Activated CD8-positive, alpha-beta T cell treated with anti-CD3 and anti-CD28 coated beads for 36 hours (primary cell): ENCODE results near the gene NCAM1. TPM values are rescaled to one million over a fixed set of nuclear protein-coding genes. Genes with fewer than 3 reads are reported as not detected.

Source experiments
- ATAC-seq: fragments of 200-7000 bp; cut with Tn5 transposase; one replicate; pipeline ENCODE4 v1.10.0; 2021; ENCODE audit warnings: mild to moderate bottlenecking, moderate library complexity
- CTCF ChIA-PET: fragments of 350-600 bp; sonication (Branson Sonifier 250); formaldehyde crosslinking; loops from one replicate; lab custom pipeline; 2021; ENCODE audit warnings: antibody characterized with exemption; lab: Charles Lee
- POLR2A ChIA-PET: fragments of 350-600 bp; sonication (Branson Sonifier 250); formaldehyde crosslinking; loops from one replicate; lab custom pipeline; 2021; ENCODE audit warnings: antibody characterized with exemption; lab: Charles Lee
- DNase-seq: peaks from one replicate; pipeline ENCODE4 v3.0.0-alpha.2; 2020
- H3K27ac Mint-ChIP-seq: one replicate; pipeline ENCODE4 v1.8.0; 2021; ENCODE audit warnings: mild to moderate bottlenecking, mixed read lengths
- H3K27me3 Mint-ChIP-seq: one replicate; pipeline ENCODE4 v1.8.0; 2021; ENCODE audit warnings: mixed read lengths
- H3K36me3 Mint-ChIP-seq: one replicate; pipeline ENCODE4 v1.8.0; 2021; ENCODE audit warnings: low read depth, mixed read lengths
- H3K4me1 Mint-ChIP-seq: one replicate; pipeline ENCODE4 v1.8.0; 2021; ENCODE audit warnings: low read depth, mixed read lengths
- H3K4me3 Mint-ChIP-seq: one replicate; pipeline ENCODE4 v1.8.0; 2021; ENCODE audit warnings: mild to moderate bottlenecking, moderate library complexity, mixed read lengths
- H3K9me3 Mint-ChIP-seq: one replicate; pipeline ENCODE4 v1.8.0; 2021; ENCODE audit warnings: mixed read lengths
- CTCF ChIP-seq: fragments of 200-600 bp; IDR thresholded peaks from one replicate; pipeline ENCODE4 v1.8.0; 2022; ENCODE audit warnings: antibody characterized with exemption, mild to moderate bottlenecking
- intact Hi-C: fragments of 100-400 bp; cut with micrococcal nuclease; formaldehyde crosslinking; loops from one replicate; pipeline ENCODE4 v1.10.0; 2022
- total RNA-seq, 2 experiments: library from RNA; stranded (reverse); gene quantifications; one replicate each; pipeline ENCODE4 v1.2.3, GENCODE V29; 2021

Gene NCAM1
- total RNA-seq, 2 experiments from 2014 or later = 0.47 to 0.56 TPM

GRCh38 chr11:112999520-112999919 lies 38.3 kb downstream of the NCAM1 start:
- DNase-seq (no peak), ATAC-seq (no peak)
- CTCF ChIA-PET = no interaction called here
- intact Hi-C loops = no loop called here
- H3K9me3 Mint-ChIP-seq = no peaks in the 10 kb centered on the region
- no peaks in the 10 kb centered on the region for H3K4me1 Mint-ChIP-seq
- no peaks in the 10 kb centered on the region for H3K36me3 Mint-ChIP-seq
- no peak for TF ChIP-seq CTCF
- peaks cover 3% of the 10 kb centered on the region for H3K27me3 Mint-ChIP-seq
- no peak overlapping the region for H3K27ac Mint-ChIP-seq
- no peak overlapping the region for H3K4me3 Mint-ChIP-seq
- POLR2A ChIA-PET = no interaction called here

- no peaks in the 10 kb centered on the region for H3K4me1 Mint-ChIP-seq
- ChIA-PET CTCF (interaction anchor here (1.3 kb wide), 1 partner anchor 288 kb away, joined by 3 read pairs; no protein-coding TSS in a partner anchor), POLR2A (no interaction called here)
- TF ChIP-seq CTCF = no peak
- H3K27ac Mint-ChIP-seq = no peak overlapping the region
- DNase-seq (no peak), ATAC-seq (no peak)
- peaks cover 3% of the 10 kb centered on the region for H3K27me3 Mint-ChIP-seq
- H3K4me3 Mint-ChIP-seq = no peak overlapping the region
- intact Hi-C loops = no loop called here
- H3K36me3 Mint-ChIP-seq = no peaks in the 10 kb centered on the region
- H3K9me3 Mint-ChIP-seq = no peaks in the 10 kb centered on the region
These were observed 40.5 kb downstream of the NCAM1 start for GRCh38 chr11:113001709-113002108.

- Mint-ChIP-seq H3K4me1 (no peaks in the 10 kb centered on the region), H3K36me3 (no peaks in the 10 kb centered on the region), H3K27ac (no peak overlapping the region), H3K27me3 (peaks cover 2% of the 10 kb centered on the region), H3K9me3 (no peaks in the 10 kb centered on the region), H3K4me3 (no peak overlapping the region)
- intact Hi-C loops = no loop called here
- no peak for TF ChIP-seq CTCF
- ATAC-seq (no peak), DNase-seq (no peak)
- POLR2A ChIA-PET = no interaction called here
- CTCF ChIA-PET = no interaction called here
These were observed 45.8 kb downstream of the NCAM1 start for GRCh38 chr11:113006896-113007445.

- ChIA-PET POLR2A (no interaction called here), CTCF (no interaction called here)
- Mint-ChIP-seq H3K36me3 (no peaks in the 10 kb centered on the region), H3K4me1 (no peaks in the 10 kb centered on the region), H3K4me3 (no peak overlapping the region), H3K27me3 (no peaks in the 10 kb centered on the region), H3K9me3 (no peaks in the 10 kb centered on the region), H3K27ac (no peak overlapping the region)
- TF ChIP-seq CTCF = no peak
- DNase-seq = no peak
- intact Hi-C loops = no loop called here
- no peak for ATAC-seq
These were observed 53.3 kb downstream of the NCAM1 start for GRCh38 chr11:113014262-113015097.

GRCh38 chr11:113015098-113015455 lies 53.9 kb downstream of the NCAM1 start:
- DNase-seq (no peak), ATAC-seq (no peak)
- no peak overlapping the region for H3K4me3 Mint-ChIP-seq
- intact Hi-C loops = no loop called here
- no peaks in the 10 kb centered on the region for H3K27me3 Mint-ChIP-seq
- ChIA-PET POLR2A (no interaction called here), CTCF (no interaction called here)
- H3K9me3 Mint-ChIP-seq = no peaks in the 10 kb centered on the region
- no peak overlapping the region for H3K27ac Mint-ChIP-seq
- H3K36me3 Mint-ChIP-seq = no peaks in the 10 kb centered on the region
- TF ChIP-seq CTCF = no peak
- no peaks in the 10 kb centered on the region for H3K4me1 Mint-ChIP-seq
